Raji (cell line): Measurements from ENCODE around the gene APEH.
A peak's percentile ranks its signal among the peaks of the same experiment; 100 is the strongest.

Experiments used
- POLR2A ChIP-seq: IDR thresholded peaks from 2 replicates; pipeline ENCODE4 v1.6.1; 2011; ENCODE audit warnings: low read depth, low read length, control low read depth; ENCODE audit not compliant: insufficient read depth

Gene APEH

GRCh38 chr3:49658711-49659110 is 15.4 kb upstream of the APEH start:
- no peak for TF ChIP-seq POLR2A

DNA sequence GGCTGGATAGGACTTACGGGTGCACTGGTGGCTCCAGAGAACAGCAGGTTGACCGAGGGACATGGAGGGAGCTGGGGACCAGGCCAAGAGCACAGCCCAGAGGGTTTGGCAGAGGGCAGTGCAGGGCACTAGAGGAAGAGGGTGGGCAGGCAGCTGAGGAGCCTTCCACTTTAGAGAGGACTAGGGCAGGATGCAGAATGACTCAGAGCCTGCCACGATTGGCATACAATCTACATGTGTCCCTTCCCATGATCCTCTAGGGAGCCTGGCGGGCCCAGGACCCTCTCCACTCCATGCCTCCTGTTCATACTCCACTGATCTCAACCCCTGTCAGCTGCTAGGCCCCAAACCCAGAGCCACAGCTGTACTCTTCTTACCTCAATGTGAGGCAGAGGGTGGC is 14.4 kb upstream of the APEH start:
- no peak for TF ChIP-seq POLR2A

DNA sequence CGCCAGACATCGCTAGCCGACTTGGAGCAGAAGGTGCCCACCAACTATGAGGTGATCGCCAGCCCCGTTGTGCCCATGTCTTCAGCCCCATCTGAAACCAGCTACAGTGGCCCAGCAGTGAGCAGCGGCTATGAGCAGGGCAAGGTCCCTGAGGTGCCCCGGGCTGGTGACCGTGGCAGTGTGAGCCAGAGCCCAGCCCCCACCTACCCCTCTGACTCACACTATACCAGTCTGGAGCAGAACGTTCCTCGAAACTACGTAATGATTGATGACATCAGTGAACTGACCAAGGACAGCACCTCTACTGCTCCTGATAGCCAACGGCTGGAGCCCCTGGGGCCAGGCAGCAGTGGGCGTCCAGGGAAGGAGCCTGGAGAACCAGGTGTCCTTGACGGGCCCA is 12.9 kb upstream of the APEH start:
- no peak for TF ChIP-seq POLR2A

GRCh38 chr3:49662021-49662420 is 12.1 kb upstream of the APEH start:
- TF ChIP-seq POLR2A: no peak

DNA sequence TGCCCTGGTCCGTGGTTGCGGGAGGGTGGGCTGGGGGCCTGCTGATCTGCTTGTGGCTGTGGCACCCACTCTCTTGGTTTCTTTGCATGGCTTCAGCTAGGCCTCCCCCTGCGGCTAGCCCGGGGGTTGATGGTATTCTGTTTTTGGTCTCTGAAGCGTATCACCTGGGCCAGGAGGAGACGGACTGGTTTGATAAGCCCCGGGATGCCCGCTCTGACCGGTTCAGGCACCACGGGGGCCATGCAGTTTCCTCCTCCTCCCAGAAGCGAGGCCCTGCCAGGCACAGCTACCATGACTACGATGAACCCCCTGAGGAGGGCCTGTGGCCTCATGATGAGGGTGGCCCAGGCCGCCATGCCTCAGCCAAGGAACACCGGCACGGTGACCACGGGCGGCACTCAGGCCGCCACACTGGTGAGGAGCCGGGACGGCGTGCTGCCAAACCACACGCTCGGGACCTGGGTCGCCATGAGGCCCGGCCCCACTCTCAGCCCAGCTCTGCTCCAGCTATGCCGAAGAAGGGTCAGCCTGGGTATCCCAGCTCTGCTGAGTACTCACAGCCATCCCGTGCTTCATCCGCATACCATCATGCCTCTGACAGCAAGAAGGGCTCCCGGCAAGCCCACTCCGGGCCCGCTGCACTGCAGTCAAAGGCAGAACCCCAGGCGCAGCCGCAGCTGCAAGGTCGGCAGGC is 11.3 kb upstream of the APEH start:
- no peak for TF ChIP-seq POLR2A

- TF ChIP-seq POLR2A: no peak
Observed at GRCh38 chr3:49663831-49664230, 10.3 kb upstream of the APEH start.

- TF ChIP-seq POLR2A: no peak
Observed at GRCh38 chr3:49664300-49664699, 9.9 kb upstream of the APEH start.

- TF ChIP-seq POLR2A: no peak
Observed at GRCh38 chr3:49665822-49666519, 8.2 kb upstream of the APEH start.

DNA sequence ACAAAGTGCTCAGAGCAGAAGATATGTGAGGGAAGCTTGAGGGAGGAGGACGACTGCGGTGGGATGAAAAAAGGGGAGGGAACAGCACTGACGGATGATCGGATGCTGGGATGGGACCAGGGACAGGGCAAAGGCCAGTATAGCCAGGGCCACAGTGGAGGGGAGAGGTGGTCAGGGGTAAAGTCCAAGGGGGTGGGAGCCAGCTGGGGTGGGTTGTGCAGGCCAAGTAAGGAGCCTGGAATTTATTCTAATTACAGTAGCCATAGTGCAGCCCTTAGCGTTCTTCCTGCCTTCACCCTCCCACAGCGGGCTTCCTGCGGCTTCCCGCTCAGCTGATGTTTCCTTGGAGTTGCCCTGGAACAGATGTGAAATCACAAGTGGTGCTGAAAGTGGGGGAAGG is 7.6 kb upstream of the APEH start:
- TF ChIP-seq POLR2A: no peak

DNA sequence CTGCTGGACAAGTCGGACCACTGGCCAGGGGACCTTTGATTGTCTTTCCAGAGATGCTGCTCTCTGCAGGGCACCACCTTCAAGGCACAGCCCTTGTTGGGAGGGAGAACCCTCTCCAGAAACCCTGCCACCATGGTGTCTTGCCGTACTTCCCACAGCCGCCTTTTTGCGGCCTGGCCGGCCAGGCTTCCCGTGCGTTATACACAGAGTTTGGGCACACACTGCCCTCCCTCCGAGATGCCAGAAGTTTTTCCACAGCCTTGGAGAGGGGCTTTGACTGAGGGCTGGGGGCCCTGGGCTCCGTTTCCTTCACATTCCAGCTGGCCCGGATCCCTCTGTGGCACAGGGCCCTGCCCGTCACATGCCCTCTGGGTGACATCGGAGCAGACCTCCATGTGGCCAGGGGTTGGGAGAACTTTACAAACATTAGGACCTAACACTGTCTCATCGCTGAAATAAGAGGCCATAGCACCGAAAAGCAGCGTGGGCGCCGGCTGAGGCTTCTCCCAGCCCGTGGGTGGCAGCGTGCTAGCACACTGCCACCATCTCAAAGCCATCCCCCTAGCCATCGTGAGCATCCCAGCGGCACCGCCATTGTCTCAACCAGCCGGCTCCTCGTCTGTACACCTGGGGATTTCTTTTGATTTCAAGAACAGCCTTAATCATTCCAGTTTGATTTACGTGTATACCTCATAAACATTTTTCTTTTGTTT is 6.3 kb upstream of the APEH start:
- TF ChIP-seq POLR2A: no peak

GRCh38 chr3:49668414-49668797 is 5.7 kb upstream of the APEH start:
- no peak for TF ChIP-seq POLR2A

DNA sequence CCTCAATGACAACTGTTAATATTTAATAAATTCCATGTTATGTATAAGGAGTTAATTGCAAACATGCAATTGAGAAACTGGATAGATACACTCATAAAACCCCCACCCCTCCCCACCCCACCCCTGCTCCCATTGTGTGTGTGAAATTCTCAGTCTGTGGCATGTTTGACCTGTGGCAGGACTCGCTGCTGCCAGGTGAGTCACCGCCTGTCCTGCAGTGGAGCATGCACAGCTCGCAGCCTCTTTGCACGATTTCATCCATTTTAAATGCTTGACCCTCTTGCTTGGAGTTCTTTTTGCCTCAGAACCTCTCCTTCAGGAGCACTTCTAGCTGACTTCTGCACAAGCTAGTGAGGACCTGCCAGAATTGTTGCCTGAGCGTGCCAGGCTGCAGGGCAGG is 5.3 kb upstream of the APEH start:
- TF ChIP-seq POLR2A: no peak

GRCh38 chr3:49669352-49669751 is 4.8 kb upstream of the APEH start:
- TF ChIP-seq POLR2A: no peak

DNA sequence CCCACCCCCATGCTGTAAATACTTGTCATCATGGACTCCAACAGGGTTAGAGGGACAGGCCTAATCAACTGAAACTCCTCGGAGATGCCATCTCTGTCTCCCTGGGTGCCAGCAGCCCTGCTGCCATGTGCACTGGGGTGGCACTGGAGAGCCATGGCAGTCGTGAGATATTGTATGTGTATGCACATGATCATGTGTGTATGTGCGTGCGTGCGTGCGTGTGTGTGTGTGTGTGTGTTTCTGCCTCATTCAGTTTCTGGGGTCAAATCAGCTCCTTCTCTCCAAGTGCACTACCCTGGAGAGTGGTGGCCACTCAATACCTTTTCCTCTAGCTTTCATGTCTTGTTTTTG is 3.2 kb upstream of the APEH start:
- TF ChIP-seq POLR2A: peak; percentile 13; the same call in 1 of the 2 replicates

- TF ChIP-seq POLR2A: peak; percentile 62
Observed at GRCh38 chr3:49671291-49672288, 2.6 kb upstream of the APEH start.
